ENCODE results near the gene PDE1A. TPM values are rescaled to one million over a fixed set of nuclear protein-coding genes. Genes with fewer than 3 reads are reported as not detected.

The PDE1A gene
- total and polyA plus RNA-seq, 7 donors: 0.92 to 4.2 (median 1.8) TPM

GRCh38 chr2:182375862-182376261, 51.0 kb downstream of the PDE1A start:
- TF ChIP-seq, protein P1, sequence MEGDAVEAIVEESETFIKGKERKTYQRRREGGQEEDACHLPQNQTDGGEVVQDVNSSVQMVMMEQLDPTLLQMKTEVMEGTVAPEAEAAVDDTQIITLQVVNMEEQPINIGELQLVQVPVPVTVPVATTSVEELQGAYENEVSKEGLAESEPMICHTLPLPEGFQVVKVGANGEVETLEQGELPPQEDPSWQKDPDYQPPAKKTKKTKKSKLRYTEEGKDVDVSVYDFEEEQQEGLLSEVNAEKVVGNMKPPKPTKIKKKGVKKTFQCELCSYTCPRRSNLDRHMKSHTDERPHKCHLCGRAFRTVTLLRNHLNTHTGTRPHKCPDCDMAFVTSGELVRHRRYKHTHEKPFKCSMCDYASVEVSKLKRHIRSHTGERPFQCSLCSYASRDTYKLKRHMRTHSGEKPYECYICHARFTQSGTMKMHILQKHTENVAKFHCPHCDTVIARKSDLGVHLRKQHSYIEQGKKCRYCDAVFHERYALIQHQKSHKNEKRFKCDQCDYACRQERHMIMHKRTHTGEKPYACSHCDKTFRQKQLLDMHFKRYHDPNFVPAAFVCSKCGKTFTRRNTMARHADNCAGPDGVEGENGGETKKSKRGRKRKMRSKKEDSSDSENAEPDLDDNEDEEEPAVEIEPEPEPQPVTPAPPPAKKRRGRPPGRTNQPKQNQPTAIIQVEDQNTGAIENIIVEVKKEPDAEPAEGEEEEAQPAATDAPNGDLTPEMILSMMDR (IDR thresholded peaks at IDR 0.05): no peak
- 69 to 95% (median 75%) methylated on average over 1 of the region's 1 CpG for WGBS, 3 donors
- Histone ChIP-seq H3K36me3 (ENCODE audit: insufficient read depth in 1 of 2, low read depth in 1 of 2) (no peaks in the 10 kb centered on the region), H3K4me3 (no peak overlapping the region), H3K27me3 (ENCODE audit: insufficient read depth in 3 of 3, low read length in 2 of 3) (no peaks in the 10 kb centered on the region), H3K27ac (no peak overlapping the region), H3K9me3 (peaks cover 3% of the 10 kb centered on the region), H3K4me1 (no peaks in the 10 kb centered on the region)
- ATAC-seq (no peak), DNase-seq (no peak)
- intact Hi-C loops (cut with DNase I): no loop called here

DNA sequence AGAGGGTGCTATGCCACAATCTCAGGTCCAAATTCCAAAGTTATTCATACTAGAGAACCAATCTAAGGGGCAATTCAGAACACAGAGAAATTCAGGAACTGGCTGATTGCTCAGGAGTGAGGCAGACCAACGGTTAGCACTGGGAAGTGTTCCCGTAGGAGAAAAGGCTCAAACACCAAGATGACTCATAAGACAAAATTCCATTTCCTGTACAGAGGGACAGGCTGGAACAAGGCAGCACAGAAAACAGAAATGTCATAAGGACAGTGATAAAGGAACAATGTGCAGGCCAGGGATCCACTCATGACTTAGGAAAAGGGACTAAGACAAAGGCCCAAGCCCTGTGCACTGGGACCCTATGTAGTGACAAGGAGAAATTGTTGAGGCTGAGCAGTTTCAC, 54.2 kb downstream of the PDE1A start:
- no peak for DNase-seq
- peaks cover 3% of the 10 kb centered on the region for H3K9me3 ChIP-seq
- H3K4me1 ChIP-seq: no peaks in the 10 kb centered on the region
- peak; percentile 46 to 74 (median 62) for ATAC-seq
- H3K27me3 ChIP-seq (ENCODE audit: insufficient read depth in 3 of 3, low read length in 2 of 3): no peaks in the 10 kb centered on the region
- no peaks in the 10 kb centered on the region for H3K36me3 ChIP-seq (ENCODE audit: insufficient read depth in 1 of 2, low read depth in 1 of 2)
- WGBS, 3 donors: 3 to 10% (median 6%) methylated on average over 2 of the region's 2 CpGs
- intact Hi-C loops (cut with DNase I): no loop called here
- H3K4me3 ChIP-seq: no peak overlapping the region
- H3K27ac ChIP-seq: peak overlapping the region; percentile 42
- TF ChIP-seq, protein P1 (IDR thresholded peaks at IDR 0.05): no peak

GRCh38 chr2:182368996-182369395, 57.8 kb downstream of the PDE1A start:
- no peaks in the 10 kb centered on the region for H3K36me3 ChIP-seq (ENCODE audit: insufficient read depth in 1 of 2, low read depth in 1 of 2)
- intact Hi-C loops (cut with DNase I): no loop called here
- H3K4me3 ChIP-seq: no peak overlapping the region
- no peaks in the 10 kb centered on the region for H3K9me3 ChIP-seq
- ATAC-seq (no peak), DNase-seq (no peak)
- H3K27me3 ChIP-seq (ENCODE audit: insufficient read depth in 3 of 3, low read length in 2 of 3): no peaks in the 10 kb centered on the region
- H3K4me1 ChIP-seq: no peaks in the 10 kb centered on the region
- TF ChIP-seq, protein P1 (IDR thresholded peaks at IDR 0.05): no peak
- WGBS, 3 donors: 84 to 91% (median 88%) methylated on average over 3 of the region's 3 CpGs
- H3K27ac ChIP-seq: no peak overlapping the region

- no peak overlapping the region for H3K27ac ChIP-seq
- H3K36me3 ChIP-seq (ENCODE audit: insufficient read depth in 1 of 2, low read depth in 1 of 2): no peaks in the 10 kb centered on the region
- DNase-seq: no peak
- peak in 1 of 4 donors; percentile 35 for ATAC-seq
- no peaks in the 10 kb centered on the region for H3K9me3 ChIP-seq
- intact Hi-C loops (cut with DNase I): no loop called here
- H3K4me3 ChIP-seq: no peak overlapping the region
- no peaks in the 10 kb centered on the region for H3K27me3 ChIP-seq (ENCODE audit: insufficient read depth in 3 of 3, low read length in 2 of 3)
- TF ChIP-seq, protein P1 (IDR thresholded peaks at IDR 0.05): no peak
- H3K4me1 ChIP-seq: no peaks in the 10 kb centered on the region
Observed at GRCh38 chr2:182368446-182368845, 58.4 kb downstream of the PDE1A start.

DNA sequence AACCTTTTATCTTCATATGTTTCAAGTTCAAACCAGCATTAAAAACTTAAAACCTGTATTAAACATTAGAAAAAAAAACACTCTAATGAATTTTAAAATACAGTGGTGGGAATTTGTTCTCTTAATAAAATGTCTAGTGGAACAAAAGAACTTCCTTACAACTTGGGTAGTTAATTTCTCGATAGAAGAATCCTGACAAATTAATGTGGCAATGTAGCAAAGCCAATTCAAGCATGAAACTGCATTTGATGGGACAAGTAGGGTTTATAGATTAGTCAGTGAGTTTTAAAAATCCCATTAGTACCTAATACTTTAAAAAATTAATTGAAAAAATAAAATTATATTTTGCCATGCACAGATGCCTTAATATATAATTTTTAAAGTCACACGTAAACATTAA, 59.4 kb downstream of the PDE1A start:
- no peaks in the 10 kb centered on the region for H3K27me3 ChIP-seq (ENCODE audit: insufficient read depth in 3 of 3, low read length in 2 of 3)
- H3K4me1 ChIP-seq: no peaks in the 10 kb centered on the region
- 65 to 77% (median 68%) methylated on average over 2 of the region's 2 CpGs for WGBS, 3 donors
- no peak for DNase-seq
- no peak for ATAC-seq
- no peaks in the 10 kb centered on the region for H3K9me3 ChIP-seq
- TF ChIP-seq, protein P1 (IDR thresholded peaks at IDR 0.05): no peak
- H3K36me3 ChIP-seq (ENCODE audit: insufficient read depth in 1 of 2, low read depth in 1 of 2): no peaks in the 10 kb centered on the region
- no peak overlapping the region for H3K27ac ChIP-seq
- H3K4me3 ChIP-seq: no peak overlapping the region
- intact Hi-C loops (cut with DNase I): no loop called here
